Endodermal cell (in vitro differentiated cells): ENCODE data around the gene MTUS2. TPM values are rescaled to one million over a fixed set of nuclear protein-coding genes. Genes with fewer than 3 reads are reported as not detected.

Experiments
- DNase-seq: peaks from one replicate; pipeline ENCODE4 v3.0.0-alpha.2; 2017
- H3K27ac ChIP-seq: 2 replicates; pipeline ENCODE4 v1.5.1; 2013; ENCODE audit warnings: mild to moderate bottlenecking, low read depth, low read length, moderate library complexity
- H3K27me3 ChIP-seq: 2 replicates; pipeline ENCODE4 v1.6.1; 2013; ENCODE audit warnings: mild to moderate bottlenecking, low read length, moderate library complexity; ENCODE audit not compliant: insufficient read depth, control insufficient read depth, poor library complexity, severe bottlenecking
- H3K36me3 ChIP-seq: 2 replicates; pipeline ENCODE4 v1.7.0; 2013; ENCODE audit warnings: mild to moderate bottlenecking, low read length, moderate library complexity; ENCODE audit not compliant: control insufficient read depth, insufficient read depth
- H3K4me1 ChIP-seq: one replicate; pipeline ENCODE4 v1.7.0; 2013; ENCODE audit warnings: low read length; ENCODE audit not compliant: control insufficient read depth, insufficient read depth
- H3K4me3 ChIP-seq: 2 replicates; pipeline ENCODE4 v1.5.1; 2013; ENCODE audit warnings: mild to moderate bottlenecking, low read length, moderate library complexity
- H3K9ac ChIP-seq: 2 replicates; pipeline ENCODE4 v1.6.1; 2013; ENCODE audit warnings: mild to moderate bottlenecking, low read length, moderate library complexity; ENCODE audit not compliant: poor library complexity, severe bottlenecking; ENCODE audit errors: extremely low read depth
- H3K9me3 ChIP-seq: 2 replicates; pipeline ENCODE4 v1.6.1; 2013; ENCODE audit warnings: mild to moderate bottlenecking, low read length, moderate library complexity; ENCODE audit not compliant: control insufficient read depth
- H3K27ac Mint-ChIP-seq: 2 replicates; pipeline ENCODE4 v1.8.0; 2020; ENCODE audit warnings: mixed read lengths
- H3K27me3 Mint-ChIP-seq: 2 replicates; pipeline ENCODE4 v1.8.0; 2021; ENCODE audit warnings: mild to moderate bottlenecking, mixed read lengths; ENCODE audit not compliant: insufficient read depth
- H3K36me3 Mint-ChIP-seq: 2 replicates; pipeline ENCODE4 v1.8.0; 2020; ENCODE audit warnings: low read depth, mixed read lengths
- H3K4me1 Mint-ChIP-seq: 2 replicates; pipeline ENCODE4 v1.8.0; 2020; ENCODE audit warnings: mixed read lengths
- H3K4me3 Mint-ChIP-seq: 2 replicates; pipeline ENCODE4 v1.8.0; 2020; ENCODE audit warnings: mild to moderate bottlenecking, moderate library complexity, mixed read lengths
- H3K9me3 Mint-ChIP-seq: 2 replicates; pipeline ENCODE4 v1.8.0; 2020; ENCODE audit warnings: mild to moderate bottlenecking, mixed read lengths
- WGBS, 2 experiments: methylation state at CpG; one replicate each; pipeline versions ENCODE4 v1.1.5 to v1.1.7; 2013; ENCODE audit warnings: missing lambda C conversion rate in 2 of 2, mixed read lengths in 1 of 2; ENCODE audit not compliant: insufficient coverage in 1 of 2, insufficient read length in 1 of 2; 5-methylcytosine and 5-hydroxymethylcytosine counted together
- total RNA-seq, 2 donors: library from RNA; stranded (reverse); fragmentation: NEBNext Ultra II Directional in 1 of 2; extraction: Animal tissue kit (Norgen Biotek cat#: 25700) in 1 of 2; gene quantifications; 2 replicates in 1 of 2; 3 replicates in 1 of 2; pipeline ENCODE4 v1.2.1, GENCODE V29; 2021
- TF ChIP-seq, protein P1 (sequence below): fragments of 200-600 bp; sonication (generic); conservative IDR thresholded peaks from 2 replicates; pipeline ENCODE4 v1.5.0; 2021; ENCODE audit warnings: antibody characterized with exemption, mild to moderate bottlenecking

MTUS2 gene
- total RNA-seq, 2 donors from 2014 or later = 1.2 to 1.3 TPM

- H3K27me3 ChIP-seq = no peaks in the 10 kb centered on the region
- peaks cover 8% of the 10 kb centered on the region for H3K4me1 Mint-ChIP-seq
- TF ChIP-seq, protein P1, sequence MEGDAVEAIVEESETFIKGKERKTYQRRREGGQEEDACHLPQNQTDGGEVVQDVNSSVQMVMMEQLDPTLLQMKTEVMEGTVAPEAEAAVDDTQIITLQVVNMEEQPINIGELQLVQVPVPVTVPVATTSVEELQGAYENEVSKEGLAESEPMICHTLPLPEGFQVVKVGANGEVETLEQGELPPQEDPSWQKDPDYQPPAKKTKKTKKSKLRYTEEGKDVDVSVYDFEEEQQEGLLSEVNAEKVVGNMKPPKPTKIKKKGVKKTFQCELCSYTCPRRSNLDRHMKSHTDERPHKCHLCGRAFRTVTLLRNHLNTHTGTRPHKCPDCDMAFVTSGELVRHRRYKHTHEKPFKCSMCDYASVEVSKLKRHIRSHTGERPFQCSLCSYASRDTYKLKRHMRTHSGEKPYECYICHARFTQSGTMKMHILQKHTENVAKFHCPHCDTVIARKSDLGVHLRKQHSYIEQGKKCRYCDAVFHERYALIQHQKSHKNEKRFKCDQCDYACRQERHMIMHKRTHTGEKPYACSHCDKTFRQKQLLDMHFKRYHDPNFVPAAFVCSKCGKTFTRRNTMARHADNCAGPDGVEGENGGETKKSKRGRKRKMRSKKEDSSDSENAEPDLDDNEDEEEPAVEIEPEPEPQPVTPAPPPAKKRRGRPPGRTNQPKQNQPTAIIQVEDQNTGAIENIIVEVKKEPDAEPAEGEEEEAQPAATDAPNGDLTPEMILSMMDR = no peak
These were observed 283.1 kb downstream of the MTUS2 start for GRCh38 chr13:29103065-29103800.

DNA sequence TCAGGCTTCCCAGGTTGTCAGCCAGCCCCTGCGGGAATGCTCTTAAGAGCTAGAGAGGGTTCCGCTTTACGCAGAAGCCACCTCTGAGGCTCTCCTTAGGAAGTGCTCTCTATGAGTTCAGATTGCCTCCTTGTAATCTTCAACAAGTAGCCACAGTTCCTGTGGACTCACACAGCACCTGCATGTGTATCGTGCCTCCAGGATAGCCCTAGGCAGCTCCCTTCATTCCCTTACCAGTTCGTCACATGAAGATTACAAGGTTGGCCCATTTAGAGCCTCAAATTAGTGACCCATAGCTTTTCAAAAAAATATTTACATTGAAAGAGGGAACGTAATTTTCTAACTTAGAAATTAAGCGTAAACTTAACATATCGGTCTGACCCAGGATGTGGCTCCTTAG is 284.3 kb downstream of the MTUS2 start:
- Histone ChIP-seq H3K27me3 (no peaks in the 10 kb centered on the region), H3K36me3 (no peaks in the 10 kb centered on the region), H3K9me3 (peaks cover 29% of the 10 kb centered on the region), H3K4me3 (no peak overlapping the region), H3K27ac (no peak overlapping the region), H3K9ac (no peak overlapping the region), H3K4me1 (no peaks in the 10 kb centered on the region)
- WGBS, 2 experiments = 79 to 82% methylated on average over 7 to 8 of the region's 8 CpGs
- no peaks in the 10 kb centered on the region for H3K9me3 Mint-ChIP-seq
- no peak overlapping the region for H3K27ac Mint-ChIP-seq
- TF ChIP-seq, protein P1 = no peak
- no peaks in the 10 kb centered on the region for H3K36me3 Mint-ChIP-seq
- no peak for DNase-seq
- H3K4me1 Mint-ChIP-seq = peaks cover 5% of the 10 kb centered on the region
- H3K4me3 Mint-ChIP-seq = no peak overlapping the region
- no peaks in the 10 kb centered on the region for H3K27me3 Mint-ChIP-seq

More at GRCh38 chr13:29103065-29103800, 283.1 kb downstream of the MTUS2 start:
- Histone ChIP-seq H3K36me3 (no peaks in the 10 kb centered on the region), H3K4me1 (no peaks in the 10 kb centered on the region), H3K27ac (no peak overlapping the region), H3K9me3 (peaks cover 25% of the 10 kb centered on the region), H3K4me3 (no peak overlapping the region), H3K9ac (no peak overlapping the region)
- H3K4me3 Mint-ChIP-seq = no peak overlapping the region
- H3K27me3 Mint-ChIP-seq = no peaks in the 10 kb centered on the region
- no peak for DNase-seq
- no peak overlapping the region for H3K27ac Mint-ChIP-seq
- no peaks in the 10 kb centered on the region for H3K9me3 Mint-ChIP-seq
- no peaks in the 10 kb centered on the region for H3K36me3 Mint-ChIP-seq
- 57 to 69% methylated on average over 3 to 8 of the region's 11 CpGs for WGBS, 2 experiments

DNA sequence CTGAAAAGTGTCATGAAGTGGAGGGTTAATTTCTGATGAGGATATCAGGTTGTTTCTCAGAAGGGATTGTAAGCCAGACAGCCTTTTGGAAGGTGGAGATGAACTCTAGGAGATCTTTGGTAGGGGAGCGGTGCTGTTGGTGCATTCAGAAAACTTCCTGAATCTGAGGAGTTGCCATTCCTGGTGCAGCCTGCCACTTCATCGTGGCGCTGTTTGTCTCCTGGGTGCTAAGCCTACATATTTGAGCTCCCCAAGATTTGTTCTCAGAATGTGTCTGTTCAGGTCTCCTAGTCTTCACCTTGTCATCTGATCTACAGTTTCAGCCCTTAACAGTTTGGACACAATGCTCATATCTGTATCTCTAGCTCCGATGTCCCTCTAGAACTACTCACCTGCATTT is 285.6 kb downstream of the MTUS2 start:
- no peaks in the 10 kb centered on the region for H3K27me3 Mint-ChIP-seq
- H3K9me3 Mint-ChIP-seq = no peaks in the 10 kb centered on the region
- H3K27ac ChIP-seq = no peak overlapping the region
- TF ChIP-seq, protein P1 = peak; percentile 79
- no peaks in the 10 kb centered on the region for H3K27me3 ChIP-seq
- no peaks in the 10 kb centered on the region for H3K4me1 ChIP-seq
- H3K9ac ChIP-seq = no peak overlapping the region
- H3K4me3 ChIP-seq = no peak overlapping the region
- peaks cover 29% of the 10 kb centered on the region for H3K9me3 ChIP-seq
- H3K36me3 Mint-ChIP-seq = no peaks in the 10 kb centered on the region
- no peak overlapping the region for H3K4me3 Mint-ChIP-seq
- H3K27ac Mint-ChIP-seq = no peak overlapping the region
- 72 to 80% methylated on average over 4 of the region's 4 CpGs for WGBS, 2 experiments
- peaks cover 2% of the 10 kb centered on the region for H3K4me1 Mint-ChIP-seq
- peak; percentile 70 for DNase-seq
- H3K36me3 ChIP-seq = no peaks in the 10 kb centered on the region
